Right cardiac atrium (tissue), 5 donors: ENCODE data around the gene ZHX3. TPM values are rescaled to one million over a fixed set of nuclear protein-coding genes. Genes with fewer than 3 reads are reported as not detected.

Source experiments
- ATAC-seq, 2 donors: fragments of 200-7000 bp; cut with Tn5 transposase; one replicate each; pipeline versions ENCODE4 v1.8.0 to v1.9.1; 2020; ENCODE audit warnings: moderate library complexity in 2 of 2, mild to moderate bottlenecking in 1 of 2
- DNase-seq, 3 donors: peaks; one replicate each; pipeline ENCODE4 v3.0.0-alpha.2; 2020
- H3K27ac ChIP-seq: one replicate; pipeline ENCODE4 v1.5.1; 2013; ENCODE audit warnings: mild to moderate bottlenecking, low read length, control low read depth, moderate library complexity
- H3K27me3 ChIP-seq: one replicate; pipeline ENCODE4 v1.6.1; 2013; ENCODE audit not compliant: control insufficient read depth, insufficient read depth
- H3K4me1 ChIP-seq: one replicate; pipeline ENCODE4 v1.6.1; 2013; ENCODE audit warnings: low read length; ENCODE audit not compliant: control insufficient read depth, insufficient read depth
- H3K4me3 ChIP-seq: one replicate; pipeline ENCODE4 v1.5.1; 2013; ENCODE audit warnings: low read length, control low read depth
- H3K9me3 ChIP-seq: one replicate; pipeline ENCODE4 v1.6.1; 2013; ENCODE audit warnings: low read length; ENCODE audit not compliant: control insufficient read depth
- WGBS: extraction: QIAGEN DNeasy Blood & Tissue Kit; methylation state at CpG from one replicate; pipeline ENCODE4 v1.1.7; 2013; 5-methylcytosine and 5-hydroxymethylcytosine counted together
- intact Hi-C, 4 donors: fragments of 100-400 bp; cut with DNase I; formaldehyde crosslinking; loops; one replicate each; pipeline versions ENCODE4 v1.11.0 to v1.14.0; 2022 to 2023
- polyA plus RNA-seq: library from polyadenylated mRNA; stranded (reverse); fragments of 200-250 nt; gene quantifications from one replicate; pipeline ENCODE4 v1.2.3, GENCODE V29; 2013
- total RNA-seq, 4 donors: library from RNA; stranded (reverse); fragmentation: NEBNext Ultra II Directional; extraction: Animal tissue kit (Norgen Biotek cat#: 25700); gene quantifications; one replicate each; pipeline ENCODE4 v1.2.1, GENCODE V29; 2021
- donor health status: healthy with polysubstance abuse.
- donor health status: DM: no; HTN: yes; CAD: no.
- donor health status: DM: no; HTN: no; CAD: no.
- donor health status: DM: no; HTN: yes; CAD: no; lungs with severe emphysema.
- donor health status: DM: yes; HTN: yes; CAD: no.

ZHX3 gene
- total and polyA plus RNA-seq, 5 donors = 11.6 to 39.7 (median 33.4) TPM

DNA sequence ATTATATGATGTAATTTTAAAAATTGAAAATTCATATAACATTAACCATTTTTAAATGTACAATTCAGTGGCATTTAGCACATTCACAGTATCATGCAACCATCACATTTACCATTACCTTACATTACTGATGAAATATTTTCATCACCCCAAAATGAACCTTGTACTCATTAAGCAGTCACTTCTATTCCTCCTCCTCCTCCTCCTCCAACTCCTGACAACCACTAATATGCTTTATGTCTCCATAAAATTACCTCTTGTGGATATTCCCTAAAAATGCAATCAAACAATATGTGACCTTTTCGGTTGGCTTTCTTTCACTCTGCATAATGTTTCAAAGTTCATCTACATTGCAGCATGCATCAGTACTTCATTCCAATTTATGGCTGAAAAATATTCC, 45.2 kb downstream of the ZHX3 start:
- H3K4me1 ChIP-seq = peaks cover 7% of the 10 kb centered on the region
- no peak overlapping the region for H3K4me3 ChIP-seq
- WGBS = 95% methylated on average over 1 of the region's 1 CpG
- DNase-seq = no peak
- no peak overlapping the region for H3K27ac ChIP-seq
- no peaks in the 10 kb centered on the region for H3K9me3 ChIP-seq
- ATAC-seq = no peak
- H3K27me3 ChIP-seq = no peaks in the 10 kb centered on the region
- intact Hi-C loops = no loop called here

GRCh38 chr20:41268917-41269652, 48.4 kb downstream of the ZHX3 start:
- no peak overlapping the region for H3K4me3 ChIP-seq
- 61% methylated on average over 4 of the region's 4 CpGs for WGBS
- H3K27me3 ChIP-seq = no peaks in the 10 kb centered on the region
- no peaks in the 10 kb centered on the region for H3K4me1 ChIP-seq
- H3K9me3 ChIP-seq = no peaks in the 10 kb centered on the region
- ATAC-seq (no peak), DNase-seq (no peak)
- no peak overlapping the region for H3K27ac ChIP-seq
- intact Hi-C loops = no loop called here

DNA sequence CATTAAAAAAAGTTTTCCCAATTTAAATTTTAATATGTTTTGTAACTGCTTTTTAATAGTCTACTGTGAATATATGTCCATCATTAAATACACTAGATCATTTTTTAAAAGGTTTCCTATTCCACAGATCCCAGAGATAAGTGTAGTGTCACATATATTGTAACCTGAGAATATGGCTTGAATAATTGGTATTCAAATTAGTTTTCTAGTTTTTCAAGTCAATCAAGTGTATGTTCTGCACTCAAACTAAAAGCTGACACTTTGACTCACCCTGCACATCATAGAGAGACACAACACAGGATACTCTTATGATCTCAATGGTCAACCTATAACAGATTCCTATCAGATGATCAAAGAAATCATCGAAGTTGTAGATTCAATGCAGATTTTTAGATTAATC, 49.1 kb downstream of the ZHX3 start:
- no peaks in the 10 kb centered on the region for H3K4me1 ChIP-seq
- WGBS = 83% methylated on average over 1 of the region's 1 CpG
- no peaks in the 10 kb centered on the region for H3K27me3 ChIP-seq
- intact Hi-C loops = no loop called here
- H3K27ac ChIP-seq = no peak overlapping the region
- no peaks in the 10 kb centered on the region for H3K9me3 ChIP-seq
- DNase-seq (no peak), ATAC-seq (no peak)
- no peak overlapping the region for H3K4me3 ChIP-seq

DNA sequence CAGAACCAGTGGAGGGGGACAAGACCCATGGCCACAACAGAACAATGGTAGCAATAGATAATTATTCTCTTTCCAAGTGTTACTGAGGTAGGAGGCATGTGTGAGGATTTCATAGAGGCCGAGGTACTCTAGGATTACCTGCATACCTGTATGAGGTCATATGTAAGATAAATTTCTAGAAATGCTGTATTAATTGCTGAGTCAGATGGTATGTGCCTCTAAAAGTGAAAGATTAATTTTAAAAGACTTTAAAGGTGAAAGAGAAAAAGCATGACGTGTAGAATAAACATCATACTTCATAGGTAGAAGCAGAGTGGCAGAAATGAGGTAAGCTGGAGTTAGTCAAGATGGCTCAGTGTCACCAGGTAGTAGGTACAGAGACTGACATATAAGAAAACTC, 51.6 kb downstream of the ZHX3 start:
- DNase-seq = no peak
- intact Hi-C loops = no loop called here
- H3K9me3 ChIP-seq = no peaks in the 10 kb centered on the region
- ATAC-seq = no peak
- H3K4me1 ChIP-seq = peaks cover 7% of the 10 kb centered on the region
- WGBS = 96% methylated on average over 2 of the region's 2 CpGs
- no peak overlapping the region for H3K27ac ChIP-seq
- H3K27me3 ChIP-seq = no peaks in the 10 kb centered on the region
- H3K4me3 ChIP-seq = no peak overlapping the region

DNA sequence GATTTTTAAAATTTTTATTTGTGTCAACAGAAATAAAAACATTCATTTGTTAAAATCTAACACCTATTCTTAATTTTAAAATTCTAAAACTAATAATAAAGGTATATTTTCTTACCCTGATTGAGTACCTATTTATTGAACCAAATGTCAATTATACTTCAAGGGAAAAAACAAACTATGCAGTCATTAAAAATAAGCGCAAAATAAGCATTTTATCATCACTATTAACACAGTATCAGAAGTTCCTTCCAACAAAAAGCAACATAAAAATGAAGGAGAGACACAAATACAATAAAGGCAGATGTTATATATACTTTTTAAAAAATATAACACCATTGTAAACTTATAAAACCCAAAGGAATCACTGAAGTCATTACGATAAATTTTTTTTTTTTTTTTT, 52.7 kb downstream of the ZHX3 start:
- Histone ChIP-seq H3K27ac (no peak overlapping the region), H3K27me3 (no peaks in the 10 kb centered on the region), H3K4me1 (peaks cover 7% of the 10 kb centered on the region), H3K9me3 (no peaks in the 10 kb centered on the region), H3K4me3 (no peak overlapping the region)
- DNase-seq (no peak), ATAC-seq (no peak)
- intact Hi-C loops = no loop called here
- 93% methylated on average over 2 of the region's 2 CpGs for WGBS

- DNase-seq = no peak
- Histone ChIP-seq H3K27ac (no peak overlapping the region), H3K4me3 (no peak overlapping the region), H3K27me3 (no peaks in the 10 kb centered on the region), H3K4me1 (peaks cover 7% of the 10 kb centered on the region), H3K9me3 (no peaks in the 10 kb centered on the region)
- intact Hi-C loops = no loop called here
- ATAC-seq = peak in 1 of 2 donors; percentile 13
- WGBS = 57% methylated on average over 2 of the region's 2 CpGs
Observed at GRCh38 chr20:41261790-41262717, 55.5 kb downstream of the ZHX3 start.

GRCh38 chr20:41261260-41261659, 56.3 kb downstream of the ZHX3 start:
- peak overlapping the region; percentile 1 for H3K27ac ChIP-seq
- no peaks in the 10 kb centered on the region for H3K27me3 ChIP-seq
- no peak overlapping the region for H3K4me3 ChIP-seq
- intact Hi-C loops = no loop called here
- DNase-seq = peak in 1 of 3 donors; percentile 38
- peaks cover 7% of the 10 kb centered on the region for H3K4me1 ChIP-seq
- ATAC-seq = no peak
- no peaks in the 10 kb centered on the region for H3K9me3 ChIP-seq

DNA sequence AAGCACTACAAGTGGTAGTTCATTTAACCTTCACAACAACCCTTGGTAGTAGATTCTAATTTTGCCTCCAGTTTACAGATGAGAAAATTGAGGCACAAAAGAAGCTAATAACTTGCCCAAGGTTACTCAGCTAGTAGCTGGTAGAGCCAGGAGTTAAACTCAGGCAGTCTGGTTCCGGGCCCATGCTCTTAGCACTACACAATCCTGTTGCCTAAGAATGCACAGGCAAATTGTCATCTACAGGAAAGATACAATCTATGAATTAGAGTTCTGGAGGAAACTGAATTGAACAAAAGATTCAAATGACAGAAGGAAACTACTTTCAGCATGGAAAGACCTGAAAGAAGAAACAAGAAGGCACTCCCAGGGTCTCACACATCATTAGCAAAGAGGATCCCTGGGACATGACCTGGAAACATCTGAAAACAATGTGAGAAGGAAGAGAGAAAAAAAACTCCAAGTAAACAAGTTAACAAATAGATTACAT, 56.8 kb downstream of the ZHX3 start:
- Histone ChIP-seq H3K27me3 (no peaks in the 10 kb centered on the region), H3K4me3 (no peak overlapping the region), H3K9me3 (no peaks in the 10 kb centered on the region), H3K4me1 (peaks cover 7% of the 10 kb centered on the region), H3K27ac (no peak overlapping the region)
- ATAC-seq = peak in 1 of 2 donors; percentile 46
- no peak for DNase-seq
- intact Hi-C loops = no loop called here
- 70% methylated on average over 1 of the region's 1 CpG for WGBS

DNA sequence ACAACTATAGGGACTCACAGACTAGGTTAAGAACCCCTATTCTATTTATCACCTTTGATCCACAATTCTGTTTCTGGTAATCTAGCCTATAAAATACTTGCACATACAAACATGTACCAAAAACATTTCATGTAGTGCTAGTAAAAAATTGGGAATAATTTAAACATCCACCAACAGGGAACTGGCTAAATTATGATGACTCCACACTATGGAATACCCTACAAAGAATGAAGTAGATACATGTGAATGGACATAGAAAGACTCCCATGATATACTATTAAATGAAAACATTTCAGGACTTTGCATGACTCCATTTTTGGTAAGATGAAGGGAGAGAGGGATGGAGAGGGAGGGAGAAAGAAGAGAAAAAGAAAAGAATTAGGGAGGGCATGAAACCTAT, 58.2 kb downstream of the ZHX3 start:
- no peaks in the 10 kb centered on the region for H3K27me3 ChIP-seq
- no peak overlapping the region for H3K4me3 ChIP-seq
- ATAC-seq (no peak), DNase-seq (no peak)
- H3K27ac ChIP-seq = no peak overlapping the region
- H3K4me1 ChIP-seq = peaks cover 7% of the 10 kb centered on the region
- intact Hi-C loops = loop anchor here in 1 of 4 donors (10.0 kb wide), 1 partner anchor 45 kb away; no protein-coding TSS in a partner anchor
- H3K9me3 ChIP-seq = no peaks in the 10 kb centered on the region

GRCh38 chr20:41258474-41258873, 59.1 kb downstream of the ZHX3 start:
- no peaks in the 10 kb centered on the region for H3K27me3 ChIP-seq
- DNase-seq = no peak
- no peaks in the 10 kb centered on the region for H3K9me3 ChIP-seq
- peaks cover 7% of the 10 kb centered on the region for H3K4me1 ChIP-seq
- ATAC-seq = no peak
- no peak overlapping the region for H3K27ac ChIP-seq
- no peak overlapping the region for H3K4me3 ChIP-seq
- 82% methylated on average over 3 of the region's 3 CpGs for WGBS
- intact Hi-C loops = loop anchor here in 1 of 4 donors (10.0 kb wide), 1 partner anchor 46 kb away; no protein-coding TSS in a partner anchor

DNA sequence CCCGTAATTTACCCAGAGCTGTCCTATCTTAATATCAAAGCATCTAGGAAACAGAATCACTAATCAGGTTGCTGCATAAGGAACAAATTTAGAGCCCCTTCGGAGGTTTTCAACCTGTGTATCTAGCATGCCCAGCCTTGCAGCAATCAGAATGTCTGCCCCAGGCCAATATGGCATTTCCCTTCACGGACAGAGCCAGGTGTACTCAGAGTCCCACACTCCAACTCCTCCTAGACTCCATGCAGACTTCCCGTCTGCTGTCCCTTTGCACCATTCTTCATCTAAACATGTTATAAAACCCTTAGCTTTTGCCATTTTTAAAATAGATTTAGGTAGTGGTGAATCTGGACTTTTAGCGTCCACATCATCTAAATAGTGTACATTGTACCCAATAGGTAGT, 61.0 kb downstream of the ZHX3 start:
- no peak overlapping the region for H3K27ac ChIP-seq
- H3K9me3 ChIP-seq = no peaks in the 10 kb centered on the region
- DNase-seq (no peak), ATAC-seq (no peak)
- peaks cover 5% of the 10 kb centered on the region for H3K4me1 ChIP-seq
- H3K27me3 ChIP-seq = no peaks in the 10 kb centered on the region
- WGBS = 96% methylated on average over 5 of the region's 5 CpGs
- no peak overlapping the region for H3K4me3 ChIP-seq
- intact Hi-C loops = loop anchor here in 1 of 4 donors (10.0 kb wide), 1 partner anchor 48 kb away; no protein-coding TSS in a partner anchor
